Calu3 (cell line): ENCODE measurements around the gene ZNF75A. TPM values are rescaled to one million over a fixed set of nuclear protein-coding genes. Genes with fewer than 3 reads are reported as not detected.

ENCODE experiments used
- BruUV-seq: library from RNA; stranded (reverse); fragments of 400-500 nt; replicated peaks from 2 replicates; lab custom pipeline; 2021; lab: Mats Ljungman, UMichigan
- CTCF ChIA-PET: fragments of 300-600 bp; sonication (Branson Sonifier 250); formaldehyde crosslinking; loops from one replicate; lab custom pipeline; 2022; ENCODE audit warnings: antibody characterized with exemption; lab: Charles Lee
- DNase-seq: peaks from one replicate; pipeline ENCODE4 v3.0.0; 2022
- H3K27ac Mint-ChIP-seq: one replicate; pipeline ENCODE4 v1.8.0; 2022; ENCODE audit warnings: mixed read lengths; ENCODE audit not compliant: unreplicated experiment
- H3K27me3 Mint-ChIP-seq: one replicate; pipeline ENCODE4 v1.8.0; 2022; ENCODE audit warnings: mixed read lengths; ENCODE audit not compliant: unreplicated experiment
- H3K36me3 Mint-ChIP-seq: one replicate; pipeline ENCODE4 v1.8.0; 2022; ENCODE audit warnings: mild to moderate bottlenecking, moderate library complexity, mixed read lengths; ENCODE audit not compliant: insufficient read depth, unreplicated experiment
- H3K4me1 Mint-ChIP-seq: one replicate; pipeline ENCODE4 v1.8.0; 2022; ENCODE audit warnings: mild to moderate bottlenecking, low read depth, mixed read lengths; ENCODE audit not compliant: unreplicated experiment
- H3K4me3 Mint-ChIP-seq: one replicate; pipeline ENCODE4 v1.8.0; 2022; ENCODE audit warnings: mild to moderate bottlenecking, low read depth, moderate library complexity, mixed read lengths; ENCODE audit not compliant: unreplicated experiment
- H3K9me3 Mint-ChIP-seq: one replicate; pipeline ENCODE4 v1.8.0; 2022; ENCODE audit warnings: low read depth, mixed read lengths; ENCODE audit not compliant: unreplicated experiment
- intact Hi-C: fragments of 100-400 bp; cut with micrococcal nuclease; formaldehyde crosslinking; loops from one replicate; pipeline ENCODE4 v1.10.0; 2022; ENCODE audit not compliant: unreplicated experiment
- total RNA-seq: library from RNA; stranded (reverse); gene quantifications from 2 replicates; pipeline ENCODE4 v1.2.3, GENCODE V29; 2022
- TF ChIP-seq, protein P1 (sequence below): fragments of 200-600 bp; IDR thresholded peaks from one replicate; pipeline ENCODE4 v1.8.0; 2022; ENCODE audit warnings: antibody characterized with exemption; ENCODE audit not compliant: unreplicated experiment

Gene ZNF75A
- total RNA-seq, 1 experiment from 2014 or later, result 46.8 TPM

DNA sequence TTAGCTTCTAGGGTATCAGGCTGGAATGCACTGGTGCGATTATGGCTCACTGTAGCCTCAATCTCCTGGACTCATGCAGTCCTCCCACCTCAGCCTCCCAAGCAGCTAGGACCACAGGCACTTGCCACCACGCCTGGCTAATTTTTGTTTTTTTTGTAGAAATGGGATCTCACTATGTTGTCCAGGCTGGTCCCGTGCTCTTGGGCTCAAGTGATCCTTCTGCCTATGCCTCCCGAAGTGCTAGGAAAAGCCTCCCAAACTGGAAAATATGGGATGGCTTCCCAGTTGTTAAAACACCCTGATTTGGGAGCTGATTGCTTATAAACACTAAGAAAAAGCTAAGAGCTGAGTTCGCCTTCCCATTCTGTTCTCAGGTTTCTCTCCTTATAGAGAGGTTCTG lies 28.6 kb upstream of the ZNF75A start:
- BruUV-seq, result no TSS peak
- Mint-ChIP-seq H3K4me3 (no peak overlapping the region), H3K27ac (no peak overlapping the region), H3K4me1 (no peaks in the 10 kb centered on the region), H3K36me3 (no peaks in the 10 kb centered on the region), H3K27me3 (peaks cover 54% of the 10 kb centered on the region), H3K9me3 (no peaks in the 10 kb centered on the region)
- no peak for DNase-seq
- CTCF ChIA-PET, result no interaction called here
- TF ChIP-seq, protein P1, sequence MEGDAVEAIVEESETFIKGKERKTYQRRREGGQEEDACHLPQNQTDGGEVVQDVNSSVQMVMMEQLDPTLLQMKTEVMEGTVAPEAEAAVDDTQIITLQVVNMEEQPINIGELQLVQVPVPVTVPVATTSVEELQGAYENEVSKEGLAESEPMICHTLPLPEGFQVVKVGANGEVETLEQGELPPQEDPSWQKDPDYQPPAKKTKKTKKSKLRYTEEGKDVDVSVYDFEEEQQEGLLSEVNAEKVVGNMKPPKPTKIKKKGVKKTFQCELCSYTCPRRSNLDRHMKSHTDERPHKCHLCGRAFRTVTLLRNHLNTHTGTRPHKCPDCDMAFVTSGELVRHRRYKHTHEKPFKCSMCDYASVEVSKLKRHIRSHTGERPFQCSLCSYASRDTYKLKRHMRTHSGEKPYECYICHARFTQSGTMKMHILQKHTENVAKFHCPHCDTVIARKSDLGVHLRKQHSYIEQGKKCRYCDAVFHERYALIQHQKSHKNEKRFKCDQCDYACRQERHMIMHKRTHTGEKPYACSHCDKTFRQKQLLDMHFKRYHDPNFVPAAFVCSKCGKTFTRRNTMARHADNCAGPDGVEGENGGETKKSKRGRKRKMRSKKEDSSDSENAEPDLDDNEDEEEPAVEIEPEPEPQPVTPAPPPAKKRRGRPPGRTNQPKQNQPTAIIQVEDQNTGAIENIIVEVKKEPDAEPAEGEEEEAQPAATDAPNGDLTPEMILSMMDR, result no peak
- intact Hi-C loops, result no loop called here

DNA sequence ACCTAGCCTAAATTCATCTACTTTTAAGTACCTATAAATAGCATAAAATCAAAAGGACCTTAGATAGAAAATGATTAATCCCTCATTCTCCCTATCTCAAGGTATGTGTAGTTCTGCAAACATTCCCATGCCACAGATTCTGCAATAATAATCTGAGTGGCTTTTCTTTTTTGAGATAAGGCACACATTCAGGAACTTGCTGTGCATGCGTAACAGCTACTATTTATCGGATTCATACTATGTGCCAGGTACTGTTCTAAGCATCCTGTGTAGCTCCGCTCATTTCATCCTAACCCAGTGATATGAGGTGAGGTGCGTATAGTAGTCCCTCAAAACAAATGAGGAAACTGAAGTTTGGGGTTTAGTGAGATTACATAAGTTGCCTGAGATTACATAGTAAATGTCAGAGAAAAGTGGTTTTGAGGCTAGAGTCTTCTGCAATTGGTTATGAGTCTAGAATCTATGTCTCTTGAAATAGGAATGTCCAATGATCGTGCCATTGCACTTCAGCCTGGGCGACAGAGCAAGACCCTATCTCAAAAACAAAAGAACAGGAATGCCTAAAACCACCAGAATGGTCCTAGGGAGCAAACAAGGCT lies 24.0 kb upstream of the ZNF75A start:
- Mint-ChIP-seq H3K9me3 (no peaks in the 10 kb centered on the region), H3K27me3 (peaks cover 27% of the 10 kb centered on the region), H3K36me3 (peaks cover 45% of the 10 kb centered on the region), H3K27ac (no peak overlapping the region), H3K4me1 (peaks cover 10% of the 10 kb centered on the region), H3K4me3 (peak overlapping the region; percentile 90)
- intact Hi-C loops, result loop anchor here (10.0 kb wide), 1 partner anchor 223 kb away; the partner anchor contains the start of gene CLUAP1
- CTCF ChIA-PET, result interaction anchor here (0.5 kb wide), 1 partner anchor 152 kb away, joined by 5 read pairs; no protein-coding TSS in a partner anchor
- DNase-seq, result no peak
- BruUV-seq, result no TSS peak
- TF ChIP-seq, protein P1, result no peak

DNA sequence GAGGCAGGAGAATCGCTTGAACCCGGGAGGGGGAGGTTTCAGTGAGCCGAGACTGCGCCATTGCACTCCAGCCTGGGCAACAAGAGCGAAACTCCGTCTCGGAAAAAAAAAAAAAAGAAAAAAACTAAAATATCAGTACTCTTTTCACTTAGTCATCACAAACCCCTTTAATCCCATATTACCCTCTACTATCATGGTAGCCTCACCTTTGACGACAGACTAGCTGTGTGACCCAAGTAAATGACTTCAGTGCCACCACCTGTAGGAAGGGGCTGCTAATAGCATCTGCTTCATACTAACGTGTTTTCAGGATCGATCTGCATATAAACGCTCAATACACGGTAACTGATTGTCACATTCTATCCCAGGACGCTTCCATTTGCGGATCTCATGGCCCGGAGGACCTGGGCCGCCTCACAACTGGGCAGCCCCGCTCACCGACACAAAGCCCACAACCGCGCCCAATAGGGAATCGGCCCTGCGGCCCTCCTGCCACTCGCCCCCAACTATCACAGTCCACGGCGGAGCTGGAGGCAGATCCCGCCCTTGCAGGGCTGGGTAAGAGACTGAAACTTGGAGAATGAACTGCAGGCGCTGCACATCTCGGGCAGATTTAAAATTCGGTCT lies 23.1 kb upstream of the ZNF75A start:
- TF ChIP-seq, protein P1, result no peak
- peak; percentile 61 for DNase-seq
- BruUV-seq, result no TSS peak
- H3K36me3 Mint-ChIP-seq, result peaks cover 51% of the 10 kb centered on the region
- CTCF ChIA-PET, result interaction anchor here (0.9 to 1.3 kb wide), 6 partner anchors 10 to 251 kb away, joined by 3 to 5 read pairs (median 4); no protein-coding TSS in a partner anchor
- H3K27me3 Mint-ChIP-seq, result peaks cover 18% of the 10 kb centered on the region
- no peaks in the 10 kb centered on the region for H3K9me3 Mint-ChIP-seq
- H3K27ac Mint-ChIP-seq, result peak overlapping the region; percentile 95
- peak overlapping the region; percentile 90 for H3K4me3 Mint-ChIP-seq
- intact Hi-C loops, result loop anchor here (10.0 kb wide), 1 partner anchor 223 kb away; the partner anchor contains the start of gene CLUAP1
- peaks cover 10% of the 10 kb centered on the region for H3K4me1 Mint-ChIP-seq

DNA sequence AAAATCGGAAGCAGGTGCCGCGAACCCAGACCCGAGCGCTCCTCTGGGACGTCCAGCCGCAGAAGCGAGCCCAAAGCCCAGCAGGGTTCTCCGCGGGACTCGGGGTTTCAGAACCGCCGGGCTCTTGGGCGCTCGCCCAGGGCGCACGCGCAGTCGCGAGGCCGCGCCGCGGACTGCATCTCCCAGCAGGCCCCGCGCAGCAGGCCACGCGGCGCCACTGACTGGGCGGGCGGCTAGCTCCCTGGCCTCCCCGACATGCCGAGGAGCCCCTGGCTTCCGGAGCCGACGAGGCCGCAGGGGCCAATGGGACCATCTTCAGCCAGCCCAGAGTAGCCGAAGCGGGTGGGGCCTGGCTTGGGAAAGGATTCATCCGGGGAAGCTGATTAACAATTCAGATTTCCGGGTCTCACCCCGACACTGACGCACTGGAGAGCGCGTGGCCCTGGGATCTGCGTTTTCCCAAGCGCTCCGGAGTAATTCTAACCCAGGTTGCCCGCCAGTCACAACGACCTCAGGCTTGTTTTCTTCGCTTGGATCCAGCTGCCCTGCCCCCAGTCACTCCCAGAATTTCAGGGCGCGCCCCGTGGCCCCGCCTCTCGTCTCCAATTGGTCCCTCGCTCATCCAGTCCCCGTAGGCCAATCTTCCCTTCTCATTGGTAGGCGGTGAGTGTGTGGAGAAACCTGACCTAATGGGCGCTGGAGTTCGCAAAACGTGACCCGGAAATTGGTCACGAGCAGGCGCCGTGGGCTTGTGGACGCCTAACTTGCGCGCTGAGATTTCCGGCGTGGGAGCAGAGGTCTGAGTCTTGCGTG lies 22.4 kb upstream of the ZNF75A start, which contains the start of gene ZNF263:
Gene ZNF263, plus strand, starts transcription at position 762 of the 813 bp plus-strand sequence. CDS start 328 bp downstream, outside the sequence.
- Mint-ChIP-seq H3K27ac (peak within 1 kb of the TSS; percentile 95), H3K27me3 (peaks cover 11% of the 10 kb centered on the region), H3K9me3 (no peaks in the 10 kb centered on the region), H3K4me1 (peaks cover 10% of the 10 kb centered on the region), H3K4me3 (peak within 1 kb of the TSS; percentile 90), H3K36me3 (peaks cover 59% of the 10 kb centered on the region)
- TF ChIP-seq, protein P1, result no peak
- TSS peak; percentile 84 for BruUV-seq
- intact Hi-C loops, result loop anchor here (10.0 kb wide), 1 partner anchor 222 kb away; the partner anchor contains the start of gene CLUAP1
- DNase-seq, result peak; percentile 98
- CTCF ChIA-PET, result interaction anchor here (0.9 to 1.3 kb wide), 6 partner anchors 11 to 251 kb away, joined by 3 to 5 read pairs (median 4); no protein-coding TSS in a partner anchor
